ENCODE measurements around the gene HAP1. TPM values are rescaled to one million over a fixed set of nuclear protein-coding genes. Genes with fewer than 3 reads are reported as not detected.

The HAP1 gene
- total RNA-seq, 1 donor from 2014 or later, result not detected

- Histone ChIP-seq H3K4me1 (ENCODE audit: control insufficient read depth in 3 of 3, insufficient read depth in 3 of 3, low read length in 3 of 3) (peaks cover 54 to 57% (median 56%) of the 10 kb centered on the region in 3 donors), H3K9ac (ENCODE audit: low read depth in 1 of 3, low read length in 3 of 3) (peak overlapping the region in 2 of 3 donors; percentile 14 to 57), H3K4me3 (ENCODE audit: low read length in 3 of 3) (no peak overlapping the region), H3K36me3 (ENCODE audit: control insufficient read depth in 3 of 3, insufficient read depth in 3 of 3, low read length in 3 of 3) (peaks cover 23 to 30% (median 26%) of the 10 kb centered on the region in 3 donors), H3K27me3 (ENCODE audit: control insufficient read depth in 3 of 3, insufficient read depth in 3 of 3, low read length in 3 of 3) (no peaks in the 10 kb centered on the region), H3K27ac (ENCODE audit: low read depth, low read length) (no peak overlapping the region), H3K9me3 (ENCODE audit: control insufficient read depth in 3 of 3, low read length in 3 of 3) (no peaks in the 10 kb centered on the region)
Measured at GRCh38 chr17:41773731-41774193, 39.3 kb upstream of the HAP1 start.

GRCh38 chr17:41773190-41773588 lies 38.7 kb upstream of the HAP1 start:
- Histone ChIP-seq H3K4me1 (ENCODE audit: control insufficient read depth in 3 of 3, insufficient read depth in 3 of 3, low read length in 3 of 3) (peaks cover 53 to 57% (median 53%) of the 10 kb centered on the region in 3 donors), H3K27ac (ENCODE audit: low read depth, low read length) (no peak overlapping the region), H3K4me3 (ENCODE audit: low read length in 3 of 3) (no peak overlapping the region)

GRCh38 chr17:41772586-41773189 lies 38.2 kb upstream of the HAP1 start:
- H3K9ac ChIP-seq (ENCODE audit: low read depth in 1 of 3, low read length in 3 of 3), result no peak overlapping the region

More at GRCh38 chr17:41773190-41773588, 38.7 kb upstream of the HAP1 start:
- Histone ChIP-seq H3K36me3 (ENCODE audit: control insufficient read depth in 3 of 3, insufficient read depth in 3 of 3, low read length in 3 of 3) (peaks cover 28 to 33% (median 32%) of the 10 kb centered on the region in 3 donors), H3K9ac (ENCODE audit: low read depth in 1 of 3, low read length in 3 of 3) (peak overlapping the region in 1 of 3 donors; percentile 45), H3K27me3 (ENCODE audit: control insufficient read depth in 3 of 3, insufficient read depth in 3 of 3, low read length in 3 of 3) (no peaks in the 10 kb centered on the region), H3K9me3 (ENCODE audit: control insufficient read depth in 3 of 3, low read length in 3 of 3) (no peaks in the 10 kb centered on the region)

DNA sequence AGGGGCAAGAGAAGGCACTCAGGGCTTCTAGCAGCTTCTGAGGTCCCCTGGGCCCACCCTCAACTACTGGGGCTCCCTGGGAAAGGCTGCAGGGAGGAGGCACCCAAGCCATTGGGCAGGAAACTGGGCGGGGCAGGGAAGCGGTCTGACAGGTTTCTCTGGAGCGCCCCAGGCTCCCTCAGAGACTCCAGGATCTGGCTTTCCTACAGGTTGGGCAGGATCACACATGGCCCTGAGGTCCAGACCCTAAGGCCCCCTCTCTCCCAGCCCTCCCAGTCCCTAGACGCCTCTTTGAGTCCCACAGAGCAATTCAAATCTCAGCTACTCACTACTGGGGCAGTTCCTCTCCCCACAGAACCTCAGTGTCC lies 37.8 kb upstream of the HAP1 start:
- Histone ChIP-seq H3K4me1 (ENCODE audit: control insufficient read depth in 3 of 3, insufficient read depth in 3 of 3, low read length in 3 of 3) (peaks cover 43 to 47% (median 43%) of the 10 kb centered on the region in 3 donors), H3K36me3 (ENCODE audit: control insufficient read depth in 3 of 3, insufficient read depth in 3 of 3, low read length in 3 of 3) (peaks cover 34 to 41% (median 40%) of the 10 kb centered on the region in 3 donors), H3K9me3 (ENCODE audit: control insufficient read depth in 3 of 3, low read length in 3 of 3) (no peaks in the 10 kb centered on the region), H3K27me3 (ENCODE audit: control insufficient read depth in 3 of 3, insufficient read depth in 3 of 3, low read length in 3 of 3) (no peaks in the 10 kb centered on the region), H3K27ac (ENCODE audit: low read depth, low read length) (no peak overlapping the region), H3K9ac (ENCODE audit: low read depth in 1 of 3, low read length in 3 of 3) (no peak overlapping the region), H3K4me3 (ENCODE audit: low read length in 3 of 3) (no peak overlapping the region)

More at GRCh38 chr17:41772586-41773189, 38.2 kb upstream of the HAP1 start:
- Histone ChIP-seq H3K36me3 (ENCODE audit: control insufficient read depth in 3 of 3, insufficient read depth in 3 of 3, low read length in 3 of 3) (peaks cover 29 to 36% (median 35%) of the 10 kb centered on the region in 3 donors), H3K27ac (ENCODE audit: low read depth, low read length) (no peak overlapping the region), H3K4me1 (ENCODE audit: control insufficient read depth in 3 of 3, insufficient read depth in 3 of 3, low read length in 3 of 3) (peaks cover 48 to 52% (median 48%) of the 10 kb centered on the region in 3 donors), H3K9me3 (ENCODE audit: control insufficient read depth in 3 of 3, low read length in 3 of 3) (no peaks in the 10 kb centered on the region), H3K27me3 (ENCODE audit: control insufficient read depth in 3 of 3, insufficient read depth in 3 of 3, low read length in 3 of 3) (no peaks in the 10 kb centered on the region), H3K4me3 (ENCODE audit: low read length in 3 of 3) (no peak overlapping the region)

DNA sequence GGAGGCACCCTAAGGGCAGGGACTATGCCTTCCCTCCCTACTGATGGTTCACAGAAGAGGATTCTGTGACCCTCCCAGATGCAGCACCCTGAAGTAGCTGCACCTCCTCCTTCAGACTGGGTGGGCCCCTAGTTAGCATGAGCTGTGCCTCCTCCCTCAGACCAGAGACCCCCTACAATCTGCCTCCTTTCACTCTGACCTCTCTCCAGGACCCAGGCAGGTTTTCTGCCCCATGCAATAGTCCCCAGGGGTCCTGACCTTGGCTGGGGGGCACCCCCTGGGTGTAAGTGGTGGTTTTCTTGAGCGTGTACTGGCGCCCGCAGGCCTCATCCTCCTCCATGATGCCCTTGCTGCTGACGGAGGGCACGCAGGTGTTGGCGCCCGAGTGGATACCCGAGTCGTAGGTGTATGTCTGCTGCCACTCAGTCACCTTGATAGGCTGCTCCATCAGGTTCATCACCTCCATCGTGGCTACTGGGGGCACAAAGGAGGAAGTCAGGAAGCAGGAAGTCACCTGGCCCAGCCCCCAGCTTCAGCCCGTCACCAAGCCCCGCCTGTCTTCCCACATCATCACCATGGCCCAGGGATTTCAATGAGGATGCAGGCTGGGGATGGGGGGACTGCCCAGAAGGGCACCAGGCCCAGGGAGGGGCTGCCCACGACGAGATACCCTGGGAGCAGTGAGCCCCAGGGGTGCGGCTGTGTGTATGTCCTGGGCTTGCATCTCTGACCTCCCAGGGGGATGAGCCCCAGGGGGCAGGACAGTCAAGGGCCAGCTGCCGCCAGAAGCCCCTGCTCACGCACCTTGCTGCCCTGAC lies 37.2 kb upstream of the HAP1 start:
- Histone ChIP-seq H3K36me3 (ENCODE audit: control insufficient read depth in 3 of 3, insufficient read depth in 3 of 3, low read length in 3 of 3) (peaks cover 35 to 44% (median 43%) of the 10 kb centered on the region in 3 donors), H3K27me3 (ENCODE audit: control insufficient read depth in 3 of 3, insufficient read depth in 3 of 3, low read length in 3 of 3) (no peaks in the 10 kb centered on the region), H3K4me3 (ENCODE audit: low read length in 3 of 3) (no peak overlapping the region), H3K9me3 (ENCODE audit: control insufficient read depth in 3 of 3, low read length in 3 of 3) (no peaks in the 10 kb centered on the region), H3K27ac (ENCODE audit: low read depth, low read length) (no peak overlapping the region), H3K9ac (ENCODE audit: low read depth in 1 of 3, low read length in 3 of 3) (no peak overlapping the region), H3K4me1 (ENCODE audit: control insufficient read depth in 3 of 3, insufficient read depth in 3 of 3, low read length in 3 of 3) (peaks cover 37 to 41% (median 38%) of the 10 kb centered on the region in 3 donors)

DNA sequence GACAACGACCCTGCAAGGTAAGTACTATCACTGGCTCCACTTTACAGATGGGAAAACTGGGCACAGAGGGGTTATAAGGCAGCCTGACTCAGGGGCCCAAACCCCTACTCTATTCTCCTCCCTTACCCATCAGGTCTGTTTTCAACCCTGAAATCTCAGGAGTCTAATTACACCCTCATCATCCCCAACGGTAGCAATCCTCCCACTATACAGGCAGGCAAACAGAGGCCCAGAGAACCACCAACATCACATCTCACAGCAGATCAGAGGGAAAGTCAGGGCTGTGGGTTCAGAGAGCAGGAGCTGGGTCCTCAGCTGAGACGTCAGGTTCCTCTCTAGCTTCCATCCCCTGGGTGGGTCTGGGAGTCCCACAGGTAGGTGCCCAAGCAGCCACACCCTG lies 35.5 kb upstream of the HAP1 start:
- Histone ChIP-seq H3K27me3 (ENCODE audit: control insufficient read depth in 3 of 3, insufficient read depth in 3 of 3, low read length in 3 of 3) (no peaks in the 10 kb centered on the region), H3K27ac (ENCODE audit: low read depth, low read length) (no peak overlapping the region), H3K9ac (ENCODE audit: low read depth in 1 of 3, low read length in 3 of 3) (peak overlapping the region in 1 of 3 donors; percentile 20), H3K4me3 (ENCODE audit: low read length in 3 of 3) (no peak overlapping the region), H3K4me1 (ENCODE audit: control insufficient read depth in 3 of 3, insufficient read depth in 3 of 3, low read length in 3 of 3) (peaks cover 21 to 24% (median 22%) of the 10 kb centered on the region in 3 donors), H3K9me3 (ENCODE audit: control insufficient read depth in 3 of 3, low read length in 3 of 3) (no peaks in the 10 kb centered on the region), H3K36me3 (ENCODE audit: control insufficient read depth in 3 of 3, insufficient read depth in 3 of 3, low read length in 3 of 3) (peaks cover 46 to 56% (median 46%) of the 10 kb centered on the region in 3 donors)

DNA sequence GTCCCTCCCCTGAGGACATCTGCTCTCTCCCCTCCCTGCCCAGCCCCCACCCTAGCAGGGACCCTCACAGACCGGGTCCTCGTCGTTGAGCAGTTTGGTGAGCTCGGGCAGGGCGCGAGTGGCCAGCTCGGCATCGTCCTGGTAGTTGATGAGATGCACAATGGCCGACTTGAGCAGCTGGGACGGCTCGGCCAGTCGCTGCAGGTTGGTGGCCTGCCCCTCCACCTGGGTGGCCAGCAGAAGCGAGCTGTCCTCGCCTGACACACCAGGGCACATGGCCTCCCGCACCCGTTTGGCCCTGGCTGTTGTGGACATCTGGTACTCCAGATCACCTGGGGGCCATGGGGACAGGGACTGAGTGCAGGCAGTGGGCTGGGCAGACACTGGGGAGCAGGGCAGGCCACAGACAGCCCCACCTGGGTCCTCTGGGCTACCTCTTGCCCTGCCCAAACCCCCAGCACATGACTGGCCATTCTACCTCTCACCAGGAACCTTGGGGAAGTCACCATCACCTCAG lies 35.0 kb upstream of the HAP1 start:
- no peak overlapping the region for H3K4me3 ChIP-seq (ENCODE audit: low read length in 3 of 3)
- H3K27ac ChIP-seq (ENCODE audit: low read depth, low read length), result no peak overlapping the region
- H3K4me1 ChIP-seq (ENCODE audit: control insufficient read depth in 3 of 3, insufficient read depth in 3 of 3, low read length in 3 of 3), result peaks cover 15 to 20% (median 18%) of the 10 kb centered on the region in 3 donors
- no peaks in the 10 kb centered on the region for H3K9me3 ChIP-seq (ENCODE audit: control insufficient read depth in 3 of 3, low read length in 3 of 3)
- peaks cover 51 to 62% (median 52%) of the 10 kb centered on the region in 3 donors for H3K36me3 ChIP-seq (ENCODE audit: control insufficient read depth in 3 of 3, insufficient read depth in 3 of 3, low read length in 3 of 3)
- H3K9ac ChIP-seq (ENCODE audit: low read depth in 1 of 3, low read length in 3 of 3), result peak overlapping the region in 1 of 3 donors; percentile 20
- H3K27me3 ChIP-seq (ENCODE audit: control insufficient read depth in 3 of 3, insufficient read depth in 3 of 3, low read length in 3 of 3), result no peaks in the 10 kb centered on the region

DNA sequence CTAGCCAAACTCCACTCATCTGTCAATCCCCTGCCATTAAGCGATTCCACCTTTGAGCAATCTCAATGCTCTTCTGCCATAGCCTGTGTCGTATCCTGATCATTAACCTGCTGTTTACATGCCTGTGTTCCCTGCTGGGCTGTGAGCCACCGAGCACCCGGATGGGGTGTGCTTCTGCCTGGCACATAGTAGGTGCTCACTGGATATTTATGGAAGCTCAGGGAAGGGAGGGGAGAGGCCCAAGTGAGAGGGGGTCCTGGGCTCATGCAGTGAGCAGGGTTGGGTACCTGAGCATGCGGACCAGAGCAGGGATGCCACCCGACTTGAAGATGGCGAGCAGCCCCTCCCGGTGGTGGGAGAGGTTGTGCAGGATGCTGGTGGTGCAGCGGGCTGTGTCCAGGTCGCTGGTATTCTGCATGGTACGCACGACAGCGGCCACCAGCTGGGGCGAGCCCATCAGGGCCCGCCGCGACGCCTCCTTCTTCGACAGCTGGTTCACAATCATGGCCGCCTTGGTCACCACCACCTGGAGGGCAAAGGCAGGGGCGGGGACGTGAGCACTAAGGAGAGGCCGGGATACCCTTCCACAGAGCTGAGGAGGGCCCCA lies 34.3 kb upstream of the HAP1 start:
- H3K4me1 ChIP-seq (ENCODE audit: control insufficient read depth in 3 of 3, insufficient read depth in 3 of 3, low read length in 3 of 3), result peaks cover 13 to 14% (median 13%) of the 10 kb centered on the region in 3 donors
- no peaks in the 10 kb centered on the region for H3K9me3 ChIP-seq (ENCODE audit: control insufficient read depth in 3 of 3, low read length in 3 of 3)
- H3K27me3 ChIP-seq (ENCODE audit: control insufficient read depth in 3 of 3, insufficient read depth in 3 of 3, low read length in 3 of 3), result no peaks in the 10 kb centered on the region
- H3K27ac ChIP-seq (ENCODE audit: low read depth, low read length), result no peak overlapping the region
- no peak overlapping the region for H3K4me3 ChIP-seq (ENCODE audit: low read length in 3 of 3)
- no peak overlapping the region for H3K9ac ChIP-seq (ENCODE audit: low read depth in 1 of 3, low read length in 3 of 3)
- H3K36me3 ChIP-seq (ENCODE audit: control insufficient read depth in 3 of 3, insufficient read depth in 3 of 3, low read length in 3 of 3), result peaks cover 53 to 65% (median 55%) of the 10 kb centered on the region in 3 donors

DNA sequence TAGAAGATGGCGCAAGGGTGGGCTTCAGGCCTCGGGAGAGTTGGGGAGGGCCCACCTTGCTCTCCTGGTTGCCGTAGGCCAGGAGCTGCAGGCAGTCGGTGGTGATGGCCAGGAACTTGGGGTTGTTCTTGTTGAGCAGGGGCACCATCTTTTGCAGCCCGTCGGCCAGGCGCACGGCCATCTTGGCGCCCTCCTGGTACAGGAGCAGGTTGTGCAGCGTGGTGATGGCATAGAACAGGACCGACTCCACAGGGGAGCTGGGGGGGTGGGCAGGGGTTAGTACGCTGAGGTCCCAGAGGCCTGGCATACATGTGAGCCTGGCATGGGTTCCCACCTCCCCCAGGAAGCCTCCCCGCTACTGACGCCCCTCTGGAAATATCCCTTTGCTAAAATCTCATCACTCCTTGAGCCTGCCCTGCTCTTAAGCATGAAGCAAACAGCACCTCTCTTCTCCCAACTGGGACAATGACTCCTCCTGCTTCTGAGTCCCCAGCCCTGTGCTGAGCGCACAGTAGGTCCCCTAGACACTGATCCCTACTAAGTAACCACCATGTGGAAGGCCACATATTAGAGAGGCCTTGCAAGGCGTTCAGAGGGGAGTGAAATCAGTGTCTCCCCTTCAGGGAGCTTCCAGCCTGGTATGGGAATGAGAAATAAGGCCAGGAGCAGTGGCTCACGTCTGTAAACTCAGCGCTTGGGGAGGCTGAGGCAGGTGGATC lies 33.0 kb upstream of the HAP1 start:
- Histone ChIP-seq H3K9ac (ENCODE audit: low read depth in 1 of 3, low read length in 3 of 3) (no peak overlapping the region), H3K27ac (ENCODE audit: low read depth, low read length) (no peak overlapping the region), H3K4me1 (ENCODE audit: control insufficient read depth in 3 of 3, insufficient read depth in 3 of 3, low read length in 3 of 3) (peaks cover under 1 to 2% (median 2%) of the 10 kb centered on the region in 3 donors), H3K27me3 (ENCODE audit: control insufficient read depth in 3 of 3, insufficient read depth in 3 of 3, low read length in 3 of 3) (no peaks in the 10 kb centered on the region), H3K4me3 (ENCODE audit: low read length in 3 of 3) (no peak overlapping the region), H3K9me3 (ENCODE audit: control insufficient read depth in 3 of 3, low read length in 3 of 3) (no peaks in the 10 kb centered on the region), H3K36me3 (ENCODE audit: control insufficient read depth in 3 of 3, insufficient read depth in 3 of 3, low read length in 3 of 3) (peaks cover 64 to 78% (median 68%) of the 10 kb centered on the region in 3 donors)

Data from skeletal muscle tissue (tissue), 4 donors.